HG02840 (cell line): ENCODE data around the gene SPATA2L.

Experiments
- ATAC-seq: cut with Tn5 transposase; IDR thresholded peaks from one replicate; pipeline ENCODE4 v1.9.1; 2021; ENCODE audit warnings: mild to moderate bottlenecking, moderate library complexity, moderate number of reproducible peaks; ENCODE audit not compliant: unreplicated experiment, low FRiP score

The SPATA2L gene

GRCh38 chr16:89729863-89730593 lies 28.5 kb upstream of the SPATA2L start:
- ATAC-seq: no peak

GRCh38 chr16:89729293-89729692 lies 27.8 kb upstream of the SPATA2L start:
- no peak for ATAC-seq

GRCh38 chr16:89727406-89728120 lies 26.1 kb upstream of the SPATA2L start:
- no peak for ATAC-seq

GRCh38 chr16:89723279-89724250 lies 22.1 kb upstream of the SPATA2L start:
- no peak for ATAC-seq

GRCh38 chr16:89722392-89723278 lies 21.1 kb upstream of the SPATA2L start:
- ATAC-seq: peak; percentile 8

GRCh38 chr16:89721546-89722391 lies 20.3 kb upstream of the SPATA2L start:
- ATAC-seq: peak; percentile 33

GRCh38 chr16:89720813-89721545 lies 19.5 kb upstream of the SPATA2L start, which contains the start of the genes VPS9D1 and ZNF276:
Gene VPS9D1 (minus strand): TSS chr16:89720898. CDS start chr16:89720861, 37 bp downstream.
Gene ZNF276 (plus strand): TSS chr16:89721537. CDS start chr16:89721641, 104 bp downstream.
- peak; percentile 50 for ATAC-seq

GRCh38 chr16:89720551-89720812 lies 19.0 kb upstream of the SPATA2L start:
- peak; percentile 23 for ATAC-seq

- no peak for ATAC-seq
These were observed 16.4 kb upstream of the SPATA2L start for GRCh38 chr16:89717688-89718505.

- no peak for ATAC-seq
These were observed 15.6 kb upstream of the SPATA2L start for GRCh38 chr16:89716916-89717687.

GRCh38 chr16:89716493-89716892 lies 15.0 kb upstream of the SPATA2L start:
- ATAC-seq: no peak

GRCh38 chr16:89712274-89712781 lies 10.8 kb upstream of the SPATA2L start:
- no peak for ATAC-seq

- ATAC-seq: no peak
These were observed 10.2 kb upstream of the SPATA2L start for GRCh38 chr16:89711601-89712273.

GRCh38 chr16:89710709-89711564 lies 9.4 kb upstream of the SPATA2L start:
- no peak for ATAC-seq
